ENCODE measurements around the gene CCNL2.

The CCNL2 gene

GRCh38 chr1:1355416-1355815 is 43.7 kb downstream of the CCNL2 start:
- no peaks in the 10 kb centered on the region for H3K36me3 ChIP-seq (replicated peaks; ENCODE audit: insufficient read depth, low read length)
- no peak overlapping the region for H2AFZ ChIP-seq (ENCODE audit: low read length)
- no peaks in the 10 kb centered on the region for H3F3A ChIP-seq (ENCODE audit: insufficient read depth, low read length)
- H3K27ac ChIP-seq (ENCODE audit: low read length) = no peak overlapping the region
- no peak overlapping the region for H3K9ac ChIP-seq (ENCODE audit: low read length)
- H3K9me2 ChIP-seq (replicated peaks; ENCODE audit: insufficient read depth, low read length) = no peaks in the 10 kb centered on the region
- no peaks in the 10 kb centered on the region for H3K4me1 ChIP-seq (ENCODE audit: low read length)
- no peaks in the 10 kb centered on the region for H3K9me3 ChIP-seq (replicated peaks; ENCODE audit: insufficient read depth, low read length)
- no peak overlapping the region for H3K4me3 ChIP-seq (ENCODE audit: low read length)
- H4K20me1 ChIP-seq (ENCODE audit: insufficient read depth, low read length) = no peaks in the 10 kb centered on the region
- TF ChIP-seq, protein P1, sequence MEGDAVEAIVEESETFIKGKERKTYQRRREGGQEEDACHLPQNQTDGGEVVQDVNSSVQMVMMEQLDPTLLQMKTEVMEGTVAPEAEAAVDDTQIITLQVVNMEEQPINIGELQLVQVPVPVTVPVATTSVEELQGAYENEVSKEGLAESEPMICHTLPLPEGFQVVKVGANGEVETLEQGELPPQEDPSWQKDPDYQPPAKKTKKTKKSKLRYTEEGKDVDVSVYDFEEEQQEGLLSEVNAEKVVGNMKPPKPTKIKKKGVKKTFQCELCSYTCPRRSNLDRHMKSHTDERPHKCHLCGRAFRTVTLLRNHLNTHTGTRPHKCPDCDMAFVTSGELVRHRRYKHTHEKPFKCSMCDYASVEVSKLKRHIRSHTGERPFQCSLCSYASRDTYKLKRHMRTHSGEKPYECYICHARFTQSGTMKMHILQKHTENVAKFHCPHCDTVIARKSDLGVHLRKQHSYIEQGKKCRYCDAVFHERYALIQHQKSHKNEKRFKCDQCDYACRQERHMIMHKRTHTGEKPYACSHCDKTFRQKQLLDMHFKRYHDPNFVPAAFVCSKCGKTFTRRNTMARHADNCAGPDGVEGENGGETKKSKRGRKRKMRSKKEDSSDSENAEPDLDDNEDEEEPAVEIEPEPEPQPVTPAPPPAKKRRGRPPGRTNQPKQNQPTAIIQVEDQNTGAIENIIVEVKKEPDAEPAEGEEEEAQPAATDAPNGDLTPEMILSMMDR (IDR thresholded peaks at IDR 0.05; ENCODE audit: low read length) = no peak
- no peak for TF ChIP-seq EZH2phosphoT487 (IDR thresholded peaks at IDR 0.05; ENCODE audit: low read length)
- TF ChIP-seq EZH2 (optimal IDR thresholded peaks at IDR 0.05; ENCODE audit: low read depth, low read length) = no peak
- peaks cover 55% of the 10 kb centered on the region for H3K27me3 ChIP-seq (replicated peaks; ENCODE audit: insufficient read depth, low read length)
- H3K79me2 ChIP-seq (ENCODE audit: low read length) = no peaks in the 10 kb centered on the region
- no peak for DNase-seq
- H3K4me2 ChIP-seq (ENCODE audit: low read depth, low read length) = no peak overlapping the region

- Histone ChIP-seq H3K4me1 (ENCODE audit: low read length) (no peaks in the 10 kb centered on the region), H3K79me2 (ENCODE audit: low read length) (no peaks in the 10 kb centered on the region), H3K27ac (ENCODE audit: low read length) (no peak overlapping the region), H3K9ac (ENCODE audit: low read length) (no peak overlapping the region), H3K4me3 (ENCODE audit: low read length) (no peak overlapping the region), H3K36me3 (replicated peaks; ENCODE audit: insufficient read depth, low read length) (no peaks in the 10 kb centered on the region), H3K4me2 (ENCODE audit: low read depth, low read length) (no peak overlapping the region), H3F3A (ENCODE audit: insufficient read depth, low read length) (no peaks in the 10 kb centered on the region), H3K9me2 (replicated peaks; ENCODE audit: insufficient read depth, low read length) (no peaks in the 10 kb centered on the region), H2AFZ (ENCODE audit: low read length) (no peak overlapping the region), H3K27me3 (replicated peaks; ENCODE audit: insufficient read depth, low read length) (peaks cover 49% of the 10 kb centered on the region), H4K20me1 (ENCODE audit: insufficient read depth, low read length) (no peaks in the 10 kb centered on the region), H3K9me3 (replicated peaks; ENCODE audit: insufficient read depth, low read length) (no peaks in the 10 kb centered on the region)
- no peak for DNase-seq
- no peak for TF ChIP-seq EZH2 (optimal IDR thresholded peaks at IDR 0.05; ENCODE audit: low read depth, low read length)
- TF ChIP-seq, protein P1 (IDR thresholded peaks at IDR 0.05; ENCODE audit: low read length) = no peak
- no peak for TF ChIP-seq EZH2phosphoT487 (IDR thresholded peaks at IDR 0.05; ENCODE audit: low read length)
Measured at GRCh38 chr1:1354271-1355247, 44.6 kb downstream of the CCNL2 start.

- no peaks in the 10 kb centered on the region for H3K36me3 ChIP-seq (replicated peaks; ENCODE audit: insufficient read depth, low read length)
- H3K27me3 ChIP-seq (replicated peaks; ENCODE audit: insufficient read depth, low read length) = peaks cover 39% of the 10 kb centered on the region
- H3K9ac ChIP-seq (ENCODE audit: low read length) = no peak overlapping the region
- H3K27ac ChIP-seq (ENCODE audit: low read length) = no peak overlapping the region
- no peaks in the 10 kb centered on the region for H3F3A ChIP-seq (ENCODE audit: insufficient read depth, low read length)
- H3K9me2 ChIP-seq (replicated peaks; ENCODE audit: insufficient read depth, low read length) = no peaks in the 10 kb centered on the region
- no peaks in the 10 kb centered on the region for H3K9me3 ChIP-seq (replicated peaks; ENCODE audit: insufficient read depth, low read length)
- H3K4me3 ChIP-seq (ENCODE audit: low read length) = no peak overlapping the region
- H3K4me2 ChIP-seq (ENCODE audit: low read depth, low read length) = no peak overlapping the region
- TF ChIP-seq EZH2phosphoT487 (IDR thresholded peaks at IDR 0.05; ENCODE audit: low read length) (no peak), EZH2 (optimal IDR thresholded peaks at IDR 0.05; ENCODE audit: low read depth, low read length) (no peak)
- TF ChIP-seq, protein P1 (IDR thresholded peaks at IDR 0.05; ENCODE audit: low read length) = no peak
- no peaks in the 10 kb centered on the region for H3K4me1 ChIP-seq (ENCODE audit: low read length)
- no peak for DNase-seq
- no peaks in the 10 kb centered on the region for H4K20me1 ChIP-seq (ENCODE audit: insufficient read depth, low read length)
- H3K79me2 ChIP-seq (ENCODE audit: low read length) = no peaks in the 10 kb centered on the region; the same call in 1 of the 2 replicates
- H2AFZ ChIP-seq (ENCODE audit: low read length) = no peak overlapping the region
Measured at GRCh38 chr1:1353389-1354151, 45.6 kb downstream of the CCNL2 start.
